NCI-H2227 treated with DMSO at 0.1 percent for 48 hours (cell line): Measurements from ENCODE around the gene WSCD2.

Experiments
- DNase-seq: peaks from one replicate; lab custom pipeline; 2025; lab: John Stamatoyannopoulos, UW

WSCD2 gene

GRCh38 chr12:108129017-108129812, at the start of gene WSCD2:
Gene WSCD2 (plus strand): TSS chr12:108129288. CDS start chr12:108195833, 66,545 bp downstream.
- DNase-seq = peak; percentile 68

GRCh38 chr12:108079721-108080120, 49.4 kb upstream of the WSCD2 start:
- DNase-seq = no peak

- DNase-seq = no peak
These were observed 48.7 kb upstream of the WSCD2 start for GRCh38 chr12:108080363-108080762.

DNA sequence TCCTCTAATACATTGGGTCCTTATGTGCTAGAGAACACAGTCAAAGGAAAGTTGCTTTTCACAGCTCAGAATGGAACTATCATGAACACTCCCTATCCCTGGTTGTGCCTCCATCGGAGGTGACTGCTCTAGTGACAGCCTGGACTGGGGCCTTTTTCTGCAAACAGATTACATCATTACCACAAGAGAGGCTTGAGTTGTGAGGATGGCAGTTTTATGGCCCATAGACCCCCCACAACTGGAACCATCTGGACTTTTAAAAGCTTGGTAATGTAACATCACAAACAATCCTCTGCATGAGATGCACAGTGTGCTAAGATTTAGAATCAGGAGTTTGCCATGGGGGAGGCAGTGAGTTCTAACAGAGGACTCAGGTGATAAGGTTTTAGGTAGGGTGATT, 46.6 kb upstream of the WSCD2 start:
- DNase-seq = no peak

- DNase-seq = no peak
These were observed 41.2 kb upstream of the WSCD2 start for GRCh38 chr12:108087900-108088299.

- DNase-seq = no peak
These were observed 38.8 kb upstream of the WSCD2 start for GRCh38 chr12:108090107-108090899.

DNA sequence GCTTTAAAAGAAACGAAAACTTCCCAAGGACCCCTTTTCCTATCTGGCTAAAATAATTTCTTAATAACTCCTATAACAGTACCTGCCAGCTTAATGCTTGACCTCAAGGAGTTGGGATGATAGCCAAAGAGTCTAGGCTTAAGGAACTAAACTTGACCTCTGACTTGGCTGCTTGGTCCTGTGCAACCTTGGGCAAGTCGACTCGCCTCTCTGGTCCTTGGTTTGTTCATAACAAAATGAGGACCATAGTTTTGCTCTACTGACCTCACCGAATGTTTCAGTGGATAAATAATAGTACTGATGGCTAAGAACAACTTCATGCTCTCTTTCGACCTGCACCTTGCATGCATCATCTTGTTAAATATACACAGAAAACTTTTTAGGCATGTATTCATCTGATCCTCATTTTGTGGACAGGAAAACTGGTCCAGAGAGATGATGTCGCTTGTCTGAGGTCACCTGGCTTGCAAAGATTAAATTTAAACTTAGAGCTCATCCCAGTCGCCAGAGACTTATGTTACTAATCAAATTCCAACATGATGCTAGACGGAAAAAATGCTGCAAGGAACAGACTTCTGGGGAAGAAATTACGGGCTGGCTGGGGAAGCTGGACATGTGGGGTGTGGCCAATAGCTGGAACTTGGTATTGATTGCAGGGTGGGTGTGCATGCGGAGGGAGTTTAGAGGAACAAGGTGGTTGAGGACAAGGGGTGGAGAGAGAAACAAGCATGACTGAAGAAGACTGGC, 38.0 kb upstream of the WSCD2 start:
- DNase-seq = no peak

DNA sequence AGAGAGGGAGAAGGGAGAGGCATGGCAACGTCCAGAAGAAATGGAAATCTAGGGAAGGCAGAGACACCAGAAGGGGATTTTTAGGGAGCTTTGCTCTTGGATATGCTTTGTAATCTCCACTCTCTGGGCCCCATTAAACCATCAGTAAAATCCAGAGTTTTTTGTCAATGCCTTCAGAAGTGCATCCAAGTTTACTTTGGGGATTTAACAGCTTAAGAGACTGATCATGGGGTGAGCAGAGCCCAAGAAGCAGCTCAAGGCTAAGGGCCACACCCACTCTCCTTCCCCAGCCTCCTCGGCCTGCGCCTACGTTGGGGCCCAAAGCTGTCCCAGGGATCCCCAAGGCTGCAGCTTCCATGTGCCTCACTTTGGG, 37.4 kb upstream of the WSCD2 start:
- DNase-seq = no peak

GRCh38 chr12:108093209-108093608, 35.9 kb upstream of the WSCD2 start:
- DNase-seq = no peak

DNA sequence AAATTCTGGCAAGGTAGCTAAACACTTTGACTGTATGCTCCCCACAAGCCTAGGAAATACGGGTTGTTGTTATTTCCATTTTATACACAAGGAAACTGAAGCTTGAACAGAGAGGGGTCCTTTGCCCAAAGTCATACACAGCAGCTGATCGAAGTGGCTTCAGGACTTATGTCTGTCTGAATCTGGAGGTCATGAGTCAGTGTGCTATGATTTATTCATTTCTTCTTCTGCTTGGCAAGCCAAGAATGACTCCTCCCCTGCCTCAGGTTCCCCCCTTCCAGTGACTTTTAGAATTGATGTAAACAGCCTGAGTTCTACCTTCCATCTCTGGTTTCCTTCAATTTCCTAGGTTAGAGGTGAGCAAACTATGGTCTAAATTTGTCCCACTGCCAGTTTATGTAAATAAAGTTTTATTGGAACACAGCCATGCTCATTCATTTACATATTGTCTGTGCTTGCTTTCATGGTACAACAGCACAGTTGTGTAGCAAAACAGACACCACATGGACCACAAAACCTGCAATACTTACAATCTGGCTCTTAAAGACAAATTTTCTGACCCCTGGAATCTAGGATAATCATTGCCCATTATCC, 34.9 kb upstream of the WSCD2 start:
- no peak for DNase-seq

DNA sequence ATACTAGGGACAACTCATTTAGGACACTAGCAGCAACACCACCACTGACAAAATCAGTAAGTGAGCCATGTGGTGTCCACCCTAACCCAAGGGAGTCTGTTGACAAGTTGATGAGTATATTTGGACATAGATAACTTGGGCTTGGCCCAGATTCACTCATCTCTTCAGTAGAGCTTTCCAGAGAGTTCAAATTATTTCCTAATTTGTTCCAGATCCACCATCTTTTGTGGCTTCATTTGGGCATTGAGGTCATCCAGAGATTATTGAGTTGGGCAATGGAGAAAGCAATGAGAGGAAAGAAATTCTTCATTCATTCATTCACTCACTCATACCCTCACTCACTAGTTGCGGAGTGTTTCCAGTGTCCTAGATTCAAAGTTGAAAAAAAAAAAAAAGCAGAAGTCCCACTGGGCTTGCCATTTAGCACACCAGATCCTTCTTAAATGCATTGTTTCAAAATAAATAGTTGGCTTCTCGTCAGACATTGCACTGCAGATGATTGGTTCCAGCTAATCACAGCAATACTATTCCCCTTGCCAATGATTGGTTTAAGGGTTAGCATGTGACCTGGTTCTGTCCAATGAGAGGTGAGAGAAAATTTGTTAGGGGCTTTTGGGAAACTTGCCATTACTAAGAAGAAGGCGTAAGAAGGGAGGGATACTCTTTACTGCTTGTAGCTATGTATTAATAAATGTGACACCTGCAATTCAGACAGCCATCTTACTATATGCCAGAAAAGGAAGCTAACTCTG, 31.8 kb upstream of the WSCD2 start:
- DNase-seq = no peak

DNA sequence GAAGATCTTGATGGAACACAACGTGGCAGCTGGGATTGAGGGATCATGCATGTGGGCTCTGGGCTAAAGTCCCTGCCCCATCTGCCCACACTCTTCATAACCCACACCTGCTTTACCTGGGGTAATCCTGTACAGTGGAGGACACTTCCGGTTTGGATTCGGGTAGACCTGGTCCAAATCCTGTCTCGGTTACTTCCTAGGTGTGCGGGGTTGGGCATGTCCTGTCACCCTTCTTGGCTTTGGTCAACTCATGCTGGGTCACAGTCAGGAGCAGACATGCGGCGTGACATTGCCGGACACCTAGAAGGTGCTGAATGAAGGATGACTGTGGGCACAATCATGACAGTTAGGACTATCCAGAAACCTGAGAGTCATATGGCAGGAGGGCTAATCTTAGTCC, 30.7 kb upstream of the WSCD2 start:
- DNase-seq = no peak

GRCh38 chr12:108099073-108099472, 30.0 kb upstream of the WSCD2 start:
- DNase-seq = no peak

DNA sequence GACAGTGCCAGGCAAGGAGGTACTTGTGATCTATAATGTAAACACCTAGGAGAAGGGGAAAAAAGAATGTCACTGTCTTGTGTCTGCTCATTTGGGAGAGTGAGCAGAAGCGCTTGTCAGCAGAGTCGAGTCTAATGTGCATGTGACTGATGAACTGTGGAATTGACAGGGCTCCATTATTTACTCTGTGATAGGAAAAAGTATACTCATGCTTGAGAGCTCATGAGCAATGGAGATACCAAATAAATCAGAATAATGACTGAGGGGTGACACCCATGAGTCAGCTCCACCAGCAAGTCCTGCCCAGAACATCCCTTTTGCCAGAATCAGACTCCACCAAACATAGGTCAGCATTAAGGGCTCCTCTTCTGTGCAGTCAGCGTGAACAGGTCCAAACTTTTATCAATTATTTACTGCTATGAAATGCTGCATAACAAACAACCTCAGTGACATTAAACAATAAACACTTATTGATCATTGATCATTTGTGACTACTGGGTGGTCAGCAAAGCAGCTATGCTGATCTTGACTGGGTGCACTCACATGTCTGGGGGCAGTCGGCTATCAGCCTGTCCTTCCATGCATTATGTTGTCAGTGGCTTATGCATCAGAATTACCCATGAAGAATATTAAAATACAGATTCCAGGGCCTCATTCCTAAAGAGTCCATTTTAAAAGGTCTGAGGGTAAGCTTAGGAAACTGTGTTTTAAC, 29.2 kb upstream of the WSCD2 start:
- DNase-seq = peak; percentile 15

- DNase-seq = no peak
These were observed 27.4 kb upstream of the WSCD2 start for GRCh38 chr12:108101605-108102175.

GRCh38 chr12:108102363-108102762, 26.7 kb upstream of the WSCD2 start:
- no peak for DNase-seq

DNA sequence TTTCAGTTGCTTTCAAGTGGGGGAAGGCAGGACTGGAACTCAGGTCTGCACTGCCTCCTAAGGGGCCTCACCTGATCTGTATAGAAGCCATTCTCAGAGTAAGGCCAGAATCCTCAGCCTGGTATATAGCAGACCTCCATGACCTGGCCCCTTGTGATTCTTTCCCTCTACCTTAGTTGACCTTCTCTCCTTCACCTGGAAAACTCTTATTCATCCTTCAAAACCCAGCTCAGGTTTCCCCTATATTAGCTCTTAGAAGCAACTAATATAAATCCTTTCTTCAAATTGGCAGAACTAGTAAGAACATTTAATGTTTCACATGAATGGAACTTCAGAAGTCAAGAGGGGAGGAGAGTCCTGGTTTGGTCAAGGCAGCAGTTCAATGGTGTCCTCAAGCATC, 26.0 kb upstream of the WSCD2 start:
- no peak for DNase-seq

GRCh38 chr12:108103517-108103916, 25.6 kb upstream of the WSCD2 start:
- no peak for DNase-seq

- DNase-seq = no peak
These were observed 24.4 kb upstream of the WSCD2 start for GRCh38 chr12:108104657-108105056.

DNA sequence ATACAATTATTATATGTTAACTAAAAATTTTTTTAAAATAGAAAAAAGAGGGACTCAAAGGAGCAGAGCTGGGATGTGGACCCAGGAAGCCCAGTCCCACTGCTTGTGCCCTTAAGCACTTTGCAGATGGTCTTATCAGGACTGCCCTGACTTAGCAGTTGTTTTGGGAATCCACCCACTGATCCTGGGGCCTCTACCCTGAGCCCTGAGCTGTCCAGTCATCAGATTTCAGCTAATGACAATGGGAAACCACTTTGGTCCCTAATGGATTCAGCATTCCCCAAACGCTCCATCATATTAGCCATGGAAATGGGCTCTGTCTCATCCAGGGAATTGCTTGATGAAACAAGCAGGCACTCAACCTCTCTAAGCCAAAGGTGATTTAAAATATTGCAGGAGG, 22.5 kb upstream of the WSCD2 start:
- DNase-seq = no peak

- no peak for DNase-seq
These were observed 21.8 kb upstream of the WSCD2 start for GRCh38 chr12:108107293-108107692.
